Epithelial cell of esophagus (primary cell): ENCODE results near the gene LENEP.
A peak's percentile ranks its signal among the peaks of the same experiment; 100 is the strongest.
"Not testable (repeated sequence)": the region's sequence is repeated elsewhere in the genome, so short reads cannot be mapped to it uniquely, and the experiment has no call there.

Experiments used
- DNase-seq: peaks from one replicate; pipeline ENCODE4 v3.0.0; 2010; ENCODE audit warnings: low read depth
- H3K4me3 ChIP-seq: 2 replicates; pipeline ENCODE4 v1.5.1; 2011; ENCODE audit warnings: mild to moderate bottlenecking, low read length, control low read depth
- CTCF ChIP-seq: IDR thresholded peaks from 2 replicates; pipeline ENCODE4 v1.5.1; 2011; ENCODE audit warnings: low read depth, mild to moderate bottlenecking, low read length, control low read depth, inconsistent platforms; ENCODE audit not compliant: insufficient read depth; ENCODE audit errors: missing control alignments

Gene LENEP

GRCh38 chr1:154989195-154989860 is 4.1 kb upstream of the LENEP start:
- no peak overlapping the region for H3K4me3 ChIP-seq
- no peak for DNase-seq
- TF ChIP-seq CTCF = no peak

- no peak for TF ChIP-seq CTCF
- no peak overlapping the region for H3K4me3 ChIP-seq
- no peak for DNase-seq
Measured at GRCh38 chr1:154990276-154990675, 3.1 kb upstream of the LENEP start.

GRCh38 chr1:154992721-154993571 is 440 bp upstream of the LENEP start:
- DNase-seq = no peak
- H3K4me3 ChIP-seq = no peak overlapping the region
- TF ChIP-seq CTCF = peak; percentile 17

GRCh38 chr1:154994269-154994587 is 842 bp downstream of the LENEP start:
- DNase-seq = no peak
- TF ChIP-seq CTCF = no peak
- no peak overlapping the region for H3K4me3 ChIP-seq

GRCh38 chr1:154994591-154994990 is 1.2 kb downstream of the LENEP start:
- no peak for DNase-seq
- no peak overlapping the region for H3K4me3 ChIP-seq
- no peak for TF ChIP-seq CTCF

GRCh38 chr1:154995301-154995983 is 2.1 kb downstream of the LENEP start:
- not testable (repeated sequence) for H3K4me3 ChIP-seq
- DNase-seq = peak; percentile 79
- TF ChIP-seq CTCF = peak; percentile 48
